MM.1S (cell line): Measurements from ENCODE around the gene LBR.

Experiments
- EZH2 ChIP-seq: fragments of 300-600 bp; sonication (generic); optimal IDR thresholded peaks from 2 replicates; pipeline ENCODE3; 2017; ENCODE audit warnings: low read depth, mild to moderate bottlenecking, antibody characterized with exemption, low read length, mixed read lengths
- EZH2phosphoT487 ChIP-seq: fragments of 300-600 bp; sonication (generic); IDR thresholded peaks from 2 replicates; pipeline ENCODE4 v1.6.1; 2018; ENCODE audit warnings: antibody characterized with exemption, low read length
- TF ChIP-seq, protein P1 (sequence below): fragments of 300-600 bp; sonication (generic); IDR thresholded peaks from 2 replicates; pipeline ENCODE4 v1.5.1; 2016; ENCODE audit warnings: antibody characterized with exemption, low read length, mixed read lengths

DNA sequence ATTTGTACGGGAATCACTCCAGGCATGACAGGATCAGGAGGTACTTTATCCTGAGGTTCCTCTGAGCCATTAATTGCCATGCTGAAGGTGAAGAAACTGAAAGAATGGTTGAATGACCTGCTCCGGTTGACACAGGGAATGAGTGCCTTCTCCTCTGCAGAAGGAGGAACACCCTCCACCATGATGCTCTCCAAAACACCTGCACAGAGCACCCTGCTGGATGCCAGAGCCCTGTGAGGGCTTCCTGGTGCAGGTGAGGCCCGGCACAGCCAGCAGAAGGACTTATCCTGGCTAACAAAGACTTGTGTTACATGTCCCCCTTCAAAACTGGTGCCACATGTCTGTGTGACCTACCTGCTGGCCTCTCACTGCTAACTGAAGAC is 14.3 kb upstream of the LBR start:
- TF ChIP-seq, protein P1, sequence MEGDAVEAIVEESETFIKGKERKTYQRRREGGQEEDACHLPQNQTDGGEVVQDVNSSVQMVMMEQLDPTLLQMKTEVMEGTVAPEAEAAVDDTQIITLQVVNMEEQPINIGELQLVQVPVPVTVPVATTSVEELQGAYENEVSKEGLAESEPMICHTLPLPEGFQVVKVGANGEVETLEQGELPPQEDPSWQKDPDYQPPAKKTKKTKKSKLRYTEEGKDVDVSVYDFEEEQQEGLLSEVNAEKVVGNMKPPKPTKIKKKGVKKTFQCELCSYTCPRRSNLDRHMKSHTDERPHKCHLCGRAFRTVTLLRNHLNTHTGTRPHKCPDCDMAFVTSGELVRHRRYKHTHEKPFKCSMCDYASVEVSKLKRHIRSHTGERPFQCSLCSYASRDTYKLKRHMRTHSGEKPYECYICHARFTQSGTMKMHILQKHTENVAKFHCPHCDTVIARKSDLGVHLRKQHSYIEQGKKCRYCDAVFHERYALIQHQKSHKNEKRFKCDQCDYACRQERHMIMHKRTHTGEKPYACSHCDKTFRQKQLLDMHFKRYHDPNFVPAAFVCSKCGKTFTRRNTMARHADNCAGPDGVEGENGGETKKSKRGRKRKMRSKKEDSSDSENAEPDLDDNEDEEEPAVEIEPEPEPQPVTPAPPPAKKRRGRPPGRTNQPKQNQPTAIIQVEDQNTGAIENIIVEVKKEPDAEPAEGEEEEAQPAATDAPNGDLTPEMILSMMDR, result no peak
- no peak for TF ChIP-seq EZH2
- TF ChIP-seq EZH2phosphoT487, result no peak
